Stimulated activated CD8-positive, alpha-beta memory T cell treated with anti-CD3 and anti-CD28 coated beads, Interleukin-4, amount 100 ng/mL, for 4 hours (primary cell): ENCODE data around the gene MAB21L4.
"Not testable (repeated sequence)": the region's sequence is repeated elsewhere in the genome, so short reads cannot be mapped to it uniquely, and the experiment has no call there.

Experiments
- DNase-seq, 2 donors: peaks; one replicate each; pipeline ENCODE4 v3.0.0-alpha.2; 2020; ENCODE audit warnings: low read depth in 2 of 2, low spot score in 1 of 2

The MAB21L4 gene

DNA sequence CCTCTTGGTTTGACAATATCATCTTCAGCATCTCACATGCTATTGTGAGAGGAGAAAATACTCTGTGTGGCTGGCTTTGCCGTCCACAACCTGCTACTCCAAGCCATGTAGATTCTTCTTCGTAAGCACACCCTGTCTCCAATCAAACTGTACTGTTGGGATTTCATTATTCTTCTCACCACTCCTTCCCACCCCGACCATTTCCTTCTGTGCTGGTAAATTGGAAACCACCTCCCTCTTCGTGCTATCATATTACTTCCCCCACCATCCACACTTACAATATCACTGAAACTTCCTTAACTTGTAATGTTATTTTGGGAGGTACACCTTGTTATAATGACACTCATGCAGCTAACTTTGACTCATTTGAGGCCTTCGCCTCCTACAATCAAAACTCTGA is 30.6 kb downstream of the MAB21L4 start:
- no peak for DNase-seq

DNA sequence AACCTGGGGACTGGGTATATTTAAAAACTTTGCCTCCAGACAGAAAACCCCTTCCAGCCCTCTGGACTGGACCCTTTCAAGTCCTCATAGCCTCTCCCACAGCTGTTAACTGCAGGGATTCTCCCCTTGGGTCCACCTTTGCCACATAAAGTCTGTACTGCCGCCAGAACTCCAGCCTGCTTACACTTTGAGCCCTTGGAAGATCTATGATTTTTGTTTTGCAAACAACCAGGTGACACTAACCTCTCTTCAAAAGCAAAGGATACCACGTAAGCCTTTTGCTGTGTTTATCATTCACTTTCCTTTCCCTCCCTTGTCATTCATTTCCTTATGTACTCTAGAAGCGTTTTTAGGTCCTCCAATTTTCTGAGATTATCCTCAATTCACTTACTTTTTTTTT is 31.5 kb downstream of the MAB21L4 start:
- DNase-seq, result no peak

DNA sequence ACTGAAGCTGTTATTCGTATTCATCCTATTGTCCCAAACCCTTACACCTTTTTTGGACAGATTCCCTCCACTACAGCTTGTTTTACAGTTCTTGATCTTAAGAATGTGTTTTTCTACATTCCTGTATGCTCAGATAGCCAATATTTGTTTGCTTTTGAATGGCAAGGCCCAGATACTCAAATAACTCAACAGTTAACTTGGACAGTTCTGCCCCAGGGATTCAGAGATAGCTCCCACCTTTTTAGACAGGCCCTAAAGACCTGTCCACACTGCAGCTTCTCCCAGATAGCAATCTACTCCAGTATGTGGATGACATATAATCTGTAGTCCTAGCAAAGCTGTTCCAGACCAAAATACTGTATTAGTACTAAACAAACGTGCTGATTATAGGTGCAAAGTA is 34.4 kb downstream of the MAB21L4 start:
- DNase-seq, result no peak

DNA sequence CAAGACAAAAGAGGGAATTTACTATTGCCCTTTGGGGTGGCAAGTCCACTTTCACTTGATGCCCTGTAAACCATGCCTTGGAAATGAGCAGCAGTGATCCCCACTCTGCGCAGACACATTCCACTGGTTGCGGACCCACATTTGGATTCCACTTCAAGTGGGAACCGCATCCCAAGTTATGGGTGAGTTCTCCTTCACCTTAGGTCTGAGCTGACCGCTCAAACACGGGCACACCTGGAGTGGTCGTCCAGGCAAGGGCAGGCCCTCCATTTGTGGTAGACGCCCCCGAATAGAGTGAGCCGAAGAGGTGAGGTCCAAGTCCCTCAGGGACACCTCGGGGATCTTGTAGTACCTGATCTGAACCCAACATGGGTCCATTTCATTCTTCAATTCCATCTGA is 37.1 kb downstream of the MAB21L4 start:
- DNase-seq, result no peak

DNA sequence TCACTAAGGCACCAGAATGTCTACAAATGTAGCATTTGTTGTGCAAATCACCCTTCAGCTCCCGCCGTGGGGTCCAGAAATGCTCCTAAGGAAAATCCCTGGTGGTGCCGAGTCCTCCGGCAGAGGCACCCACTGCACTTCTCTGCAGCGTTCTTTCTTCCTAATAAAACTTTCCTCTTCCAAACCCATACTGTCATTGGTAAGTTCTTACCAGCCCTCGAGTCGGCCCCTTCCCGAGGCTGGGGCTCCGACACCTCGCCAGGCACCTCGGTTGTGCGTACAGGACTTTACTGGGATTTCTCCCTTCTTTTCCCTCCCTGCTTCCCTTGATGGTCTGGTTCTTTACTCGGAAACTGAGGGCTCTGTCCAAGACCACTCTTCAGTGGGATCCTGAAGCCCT is 37.6 kb downstream of the MAB21L4 start:
- DNase-seq, result no peak

DNA sequence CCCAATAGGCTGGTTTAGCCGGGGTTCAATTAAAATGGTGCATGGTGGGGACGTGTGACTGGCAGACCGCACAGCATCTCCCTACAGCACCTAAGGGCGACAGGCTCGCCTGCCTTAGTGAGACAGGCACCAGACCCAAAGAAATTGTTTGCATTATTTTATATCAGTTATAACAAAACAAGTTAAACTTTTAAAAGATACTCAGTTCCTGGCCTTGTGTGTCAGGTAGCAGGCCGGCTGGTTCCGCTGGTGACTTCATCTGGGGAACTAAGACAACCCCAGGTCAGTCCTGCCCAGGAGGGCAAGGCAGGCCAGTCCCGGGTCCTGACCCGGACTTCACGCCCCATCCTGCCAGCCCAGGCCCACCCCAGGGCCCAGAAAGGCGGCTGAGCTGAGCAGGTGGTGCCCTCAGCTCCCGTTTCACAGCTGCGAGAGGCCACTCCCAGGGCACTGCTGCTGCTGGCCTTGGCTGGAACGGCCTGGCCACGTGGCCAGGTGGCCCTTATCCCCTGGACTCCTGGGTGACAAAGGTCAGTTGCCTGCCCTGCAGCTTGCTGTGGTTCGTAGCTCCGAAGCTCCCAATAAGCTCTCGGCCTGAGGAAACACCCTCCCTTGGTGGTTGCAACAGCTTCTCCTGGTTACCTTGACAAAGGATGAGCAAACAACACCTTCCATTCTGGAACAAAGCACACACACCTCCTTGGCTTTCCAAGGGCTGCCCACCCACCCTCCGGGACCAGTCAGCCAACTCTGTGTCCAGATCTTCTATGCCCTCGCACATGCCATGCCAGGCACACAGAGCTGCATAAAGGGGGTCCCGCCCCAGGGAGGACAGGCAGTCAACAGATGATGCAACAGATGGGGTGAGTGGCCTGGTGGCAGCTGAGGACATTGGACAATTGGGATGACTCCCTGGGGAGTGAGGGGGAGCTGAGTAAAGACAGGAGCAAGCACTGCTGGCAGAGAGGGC is 38.6 kb downstream of the MAB21L4 start:
- DNase-seq, result no peak

DNA sequence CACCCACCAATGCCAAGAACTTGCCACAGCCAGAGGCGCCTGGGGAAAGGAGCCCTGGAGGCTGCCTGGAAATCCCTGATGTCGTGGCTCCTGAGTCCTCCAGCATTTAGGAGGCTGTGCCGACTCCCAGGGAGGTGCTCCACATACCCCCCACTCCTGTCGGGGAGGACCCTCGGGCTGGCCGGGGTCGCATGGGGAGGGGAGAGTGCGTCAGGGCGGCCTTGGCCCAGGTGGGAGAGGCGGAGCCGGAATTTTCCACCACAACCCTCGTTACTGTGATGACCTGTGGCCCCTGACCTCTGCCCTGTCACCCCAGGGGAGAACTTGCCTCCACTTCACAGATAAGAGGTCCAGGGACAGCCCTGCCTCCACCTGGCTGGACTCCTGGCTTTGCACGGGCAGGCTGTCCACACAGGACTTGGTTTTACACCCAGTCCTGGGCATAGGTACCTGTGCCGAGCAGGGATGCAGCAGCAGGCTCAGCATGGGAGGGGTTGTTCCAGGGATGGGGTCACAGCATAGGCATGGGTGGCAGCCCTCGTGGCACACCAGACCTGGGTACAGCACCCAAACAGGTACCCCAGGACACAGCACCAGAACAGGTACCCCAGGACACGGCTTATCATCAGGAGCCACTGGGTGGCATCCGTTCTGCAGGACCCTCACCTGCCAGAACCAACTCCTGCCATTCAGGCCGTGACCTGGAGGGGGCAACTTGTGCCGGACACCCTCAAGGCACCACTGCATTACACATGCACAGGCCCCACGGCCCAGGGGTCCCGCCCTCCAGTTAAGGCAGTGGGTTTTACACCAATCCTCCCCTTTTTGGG is 39.6 kb downstream of the MAB21L4 start:
- DNase-seq, result no peak

DNA sequence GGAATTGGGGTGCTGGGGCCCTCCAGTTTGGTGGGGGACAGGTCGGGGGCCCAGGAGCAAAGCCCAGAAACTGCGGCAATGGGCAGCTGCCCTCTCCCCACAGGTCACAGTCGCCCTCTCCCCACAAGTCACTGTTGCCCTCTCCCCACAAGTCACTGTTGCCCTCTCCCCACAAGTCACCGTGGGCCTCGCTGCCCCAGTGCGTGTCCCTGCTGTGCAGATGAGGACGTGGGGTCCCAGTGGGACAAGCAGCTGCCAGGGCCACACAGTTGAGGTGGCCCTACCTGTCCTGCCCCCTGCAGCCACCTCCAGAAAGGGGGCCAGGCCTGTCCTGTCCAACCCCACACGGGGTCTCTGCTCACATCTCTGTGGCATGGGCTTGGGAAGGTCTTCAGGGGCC is 40.3 kb downstream of the MAB21L4 start:
- no peak for DNase-seq

DNA sequence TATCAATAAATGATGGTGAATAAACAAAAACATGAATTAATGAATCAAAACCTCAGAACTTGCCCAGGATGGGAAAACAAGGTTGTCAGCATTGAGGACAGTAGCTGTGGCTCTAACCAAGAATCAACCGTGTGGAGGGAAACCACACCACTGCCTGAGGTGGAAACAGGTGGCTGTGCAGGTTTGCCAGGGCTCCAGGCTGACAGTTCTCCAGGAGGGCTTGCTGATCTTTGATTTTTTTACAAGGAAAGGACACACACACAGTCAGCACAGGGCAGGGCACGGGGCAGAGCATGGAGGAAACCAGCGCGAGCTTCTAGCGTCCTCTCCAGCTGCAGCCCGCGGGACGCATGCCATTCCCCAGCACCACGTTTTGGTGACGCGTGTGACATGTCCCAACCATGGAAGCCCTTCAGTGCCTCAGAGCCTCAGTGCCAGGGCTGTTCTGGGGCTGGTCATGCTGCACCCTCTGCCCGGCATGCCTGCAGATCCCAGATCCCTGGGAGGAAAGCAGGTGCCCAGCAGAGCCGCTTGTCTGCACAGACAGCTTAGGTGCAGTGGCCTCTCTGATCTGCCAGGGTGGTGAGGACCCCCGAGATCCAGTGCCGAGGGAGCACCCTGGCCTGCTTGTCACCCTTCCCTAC is 43.2 kb downstream of the MAB21L4 start:
- no peak for DNase-seq

DNA sequence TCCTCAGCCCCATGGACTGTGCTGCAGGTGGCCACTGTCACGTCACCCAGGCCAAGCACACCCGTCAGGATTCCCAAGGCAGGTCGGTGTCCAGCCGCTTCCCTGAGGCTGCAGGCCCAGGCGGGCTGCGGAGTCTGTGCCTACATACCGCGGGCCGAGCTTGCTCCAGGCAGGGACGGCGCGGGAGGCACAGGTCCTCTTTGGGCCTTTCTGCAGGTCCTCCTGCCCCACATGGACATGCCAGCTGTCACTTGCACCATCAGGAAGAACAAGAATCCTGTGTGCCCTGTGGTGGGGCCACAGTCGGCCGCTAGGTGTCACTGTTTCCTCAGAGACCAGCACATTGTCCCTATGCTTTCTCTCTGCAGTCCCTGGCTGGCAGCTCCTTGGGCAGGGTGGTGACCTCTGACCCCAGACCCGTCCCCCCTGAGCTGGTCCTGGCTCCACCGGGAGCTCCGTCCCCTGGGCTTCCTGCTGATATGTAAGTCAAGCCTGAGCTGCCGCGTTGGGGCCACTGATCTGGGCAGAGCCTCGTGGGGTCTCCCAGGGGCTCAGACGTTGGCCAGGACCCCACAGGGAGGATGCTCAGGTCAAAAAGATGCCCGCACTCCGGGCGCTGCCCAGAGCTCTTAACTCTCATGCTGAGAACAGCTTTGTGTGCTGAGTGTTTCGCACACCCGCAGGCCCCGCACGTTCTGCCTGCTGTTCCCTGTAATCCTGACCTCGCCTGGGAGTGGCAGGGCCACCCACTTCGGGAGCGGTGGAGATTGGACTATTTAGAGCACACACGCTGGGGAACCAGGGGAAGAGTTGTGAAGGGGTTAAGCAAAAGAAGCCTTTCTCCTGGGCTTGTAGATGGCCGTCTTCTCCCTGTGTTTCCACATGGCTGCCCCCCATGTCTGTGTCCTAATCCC is 44.6 kb downstream of the MAB21L4 start:
- DNase-seq, result peak; percentile 53 to 80

DNA sequence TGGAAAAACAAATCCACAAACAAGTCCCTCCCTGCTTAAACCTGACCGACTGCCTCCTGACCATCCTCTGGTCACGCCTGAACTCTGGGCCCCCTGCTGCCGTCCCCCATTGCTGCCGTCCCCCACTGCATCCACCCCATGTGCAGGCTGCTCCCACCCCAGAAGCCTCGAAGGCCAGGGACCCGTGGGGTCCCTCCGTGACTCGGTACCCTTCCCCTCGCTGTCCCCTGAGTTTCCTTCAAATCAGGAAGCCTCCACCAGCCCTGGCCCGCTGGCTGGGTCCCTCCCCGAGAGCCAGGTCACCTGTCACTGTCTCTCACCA is 45.2 kb downstream of the MAB21L4 start:
- no peak for DNase-seq

DNA sequence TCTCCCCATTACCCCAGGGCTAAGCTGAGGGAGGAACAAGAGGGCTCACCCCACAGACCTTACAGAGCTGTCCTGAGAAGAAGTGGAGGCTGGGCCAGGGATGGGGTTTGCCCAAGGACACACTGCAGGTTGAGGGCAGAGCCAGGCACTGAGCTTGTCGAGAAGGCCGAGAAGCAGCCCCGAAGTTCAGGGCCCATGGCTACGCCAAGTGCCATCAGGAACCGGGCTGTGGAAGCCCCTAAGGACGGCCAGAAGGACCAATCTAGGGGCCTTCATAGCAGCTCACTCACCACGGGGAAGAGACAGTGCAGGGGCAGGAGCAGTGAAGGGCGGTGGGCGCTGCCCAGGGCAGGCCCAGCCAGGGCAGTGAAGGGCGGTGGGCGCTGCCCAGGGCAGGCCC is 45.9 kb downstream of the MAB21L4 start:
- DNase-seq, result no peak

DNA sequence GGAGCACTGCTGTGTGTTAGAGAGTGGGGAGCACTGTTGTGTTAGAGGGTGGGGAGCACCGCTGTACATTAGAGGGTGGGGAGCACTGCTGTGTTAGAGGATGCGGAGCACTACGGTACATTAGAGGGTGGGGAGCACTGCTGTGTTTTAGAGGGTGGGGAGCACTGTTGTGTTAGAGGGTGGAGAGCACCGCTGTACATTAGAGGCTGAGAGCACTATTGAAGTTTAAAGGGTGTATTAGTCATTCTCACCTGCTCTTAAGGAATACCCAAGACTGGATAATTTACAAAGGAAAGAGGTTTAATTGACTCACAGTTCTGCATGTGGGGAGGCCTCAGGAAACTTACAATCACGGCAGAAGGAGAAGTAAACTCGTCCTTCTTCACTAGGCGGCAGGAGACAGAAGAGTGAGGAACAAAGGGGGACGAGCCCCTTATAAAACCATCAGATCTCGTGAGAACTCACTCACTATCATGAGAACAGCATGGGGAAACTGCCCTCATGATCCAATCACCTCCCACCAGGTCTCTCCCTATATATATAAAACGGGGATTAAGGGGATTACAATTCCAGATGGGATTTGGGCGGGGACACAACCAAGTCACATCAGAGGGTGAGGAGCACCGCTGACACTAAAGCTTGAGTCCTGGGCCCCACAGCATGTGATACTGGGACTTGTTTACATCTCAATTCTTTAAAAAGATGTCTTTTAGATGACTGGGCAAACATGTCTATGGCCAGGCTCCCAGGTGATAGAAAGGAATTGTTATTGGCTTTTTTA is 46.9 kb downstream of the MAB21L4 start:
- no peak for DNase-seq

DNA sequence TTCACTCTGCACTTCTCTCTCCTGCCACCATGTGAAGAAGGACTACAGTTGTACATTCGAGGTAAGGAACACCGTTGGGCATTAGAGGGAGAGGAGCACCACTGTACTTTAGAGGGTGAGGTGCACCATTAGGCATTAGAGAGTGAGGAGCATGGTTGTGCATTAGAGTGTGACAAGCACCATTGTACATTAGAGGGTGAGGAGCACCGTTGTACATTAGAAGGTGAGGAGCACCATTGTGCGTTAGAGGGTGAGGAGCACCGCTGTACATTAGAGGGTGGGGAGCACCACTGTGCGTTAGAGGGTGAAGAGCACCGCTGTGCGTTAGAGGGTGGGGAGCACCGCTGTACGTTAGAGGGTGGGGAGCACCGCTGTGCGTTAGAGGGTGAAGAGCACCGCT is 48.1 kb downstream of the MAB21L4 start:
- no peak for DNase-seq

DNA sequence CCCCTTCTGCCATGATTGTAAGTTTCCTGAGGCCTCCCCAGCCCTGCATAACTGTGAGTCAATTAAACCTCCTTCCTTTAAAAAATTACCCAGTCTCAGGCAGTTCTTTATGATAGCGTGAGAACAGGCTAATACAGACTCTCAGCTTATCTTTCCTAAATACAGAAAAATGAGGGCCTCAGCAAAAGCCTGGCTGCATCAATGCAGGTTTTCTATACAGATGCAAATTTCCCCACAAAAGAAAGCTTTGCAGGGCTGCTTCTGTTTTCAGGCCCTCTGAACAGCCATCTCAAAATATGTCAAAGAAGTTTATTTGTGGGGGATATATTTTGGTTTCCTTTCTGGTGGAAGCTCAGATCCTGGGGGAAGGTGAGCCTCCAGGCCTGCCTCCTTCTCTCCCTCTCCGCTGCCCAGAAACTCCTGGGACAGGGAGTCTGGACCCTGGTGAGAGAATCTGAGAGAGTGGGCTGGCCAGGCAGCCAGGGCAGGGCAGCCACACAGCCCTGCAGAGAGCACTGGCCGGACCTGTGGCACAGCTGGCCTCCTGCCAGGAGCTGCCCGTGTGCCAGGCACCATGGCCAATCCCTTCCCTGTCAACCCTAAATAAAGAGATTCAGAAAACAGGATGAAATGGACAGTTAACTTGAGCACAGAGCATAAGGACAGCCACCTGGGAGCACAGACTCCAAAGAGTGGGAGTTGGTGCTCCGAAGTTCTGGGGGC is 48.9 kb downstream of the MAB21L4 start:
- no peak for DNase-seq

DNA sequence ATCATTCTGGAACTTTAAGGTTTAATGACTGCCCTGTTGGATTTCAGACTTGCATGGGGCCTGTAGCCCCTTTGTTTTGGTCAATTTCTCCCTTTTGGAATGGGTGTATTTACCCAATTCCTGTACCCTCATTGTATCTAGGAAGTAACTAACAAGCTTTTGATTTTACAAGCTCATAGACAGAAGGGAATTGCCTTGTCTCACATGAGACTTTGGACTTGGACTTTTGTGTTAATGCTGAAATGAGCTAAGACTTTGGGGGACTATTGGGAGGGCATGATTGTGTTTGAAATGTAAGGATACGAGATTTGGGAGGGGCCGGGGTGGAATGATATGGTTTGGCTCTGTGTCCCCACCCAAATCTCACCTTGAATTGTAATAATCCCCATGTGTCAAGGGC is 49.6 kb downstream of the MAB21L4 start:
- not testable (repeated sequence) for DNase-seq

DNA sequence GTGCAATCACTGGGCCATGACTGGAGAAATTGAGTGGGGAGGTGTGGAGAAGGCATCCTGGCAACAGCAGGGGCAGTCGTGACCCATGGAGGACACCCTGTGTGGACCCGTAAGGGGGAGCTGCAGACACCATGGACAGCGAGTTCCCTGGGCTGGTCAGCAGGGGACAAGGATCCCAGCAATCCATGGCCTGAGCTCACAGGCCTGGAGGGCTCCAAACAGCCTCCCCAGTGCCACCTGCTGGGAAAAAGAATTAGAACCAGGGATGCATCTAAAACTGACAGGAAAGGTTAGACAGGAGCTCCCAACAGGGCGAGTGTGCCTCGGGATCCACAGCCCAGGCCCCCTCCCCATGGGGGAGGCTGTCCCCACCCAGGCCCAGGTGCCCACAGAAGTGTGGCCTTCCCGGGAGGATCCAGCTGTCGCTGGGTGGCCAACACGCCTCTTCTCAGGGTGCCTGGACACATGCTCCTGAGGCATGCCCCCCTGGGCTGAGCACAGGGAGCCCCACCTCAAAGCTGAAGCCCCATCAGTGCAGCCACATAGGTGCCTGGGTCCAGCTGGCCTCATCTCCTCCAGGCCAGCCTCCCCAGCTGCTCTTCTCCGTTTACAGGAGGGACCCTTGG is 55.4 kb downstream of the MAB21L4 start:
- DNase-seq, result no peak

DNA sequence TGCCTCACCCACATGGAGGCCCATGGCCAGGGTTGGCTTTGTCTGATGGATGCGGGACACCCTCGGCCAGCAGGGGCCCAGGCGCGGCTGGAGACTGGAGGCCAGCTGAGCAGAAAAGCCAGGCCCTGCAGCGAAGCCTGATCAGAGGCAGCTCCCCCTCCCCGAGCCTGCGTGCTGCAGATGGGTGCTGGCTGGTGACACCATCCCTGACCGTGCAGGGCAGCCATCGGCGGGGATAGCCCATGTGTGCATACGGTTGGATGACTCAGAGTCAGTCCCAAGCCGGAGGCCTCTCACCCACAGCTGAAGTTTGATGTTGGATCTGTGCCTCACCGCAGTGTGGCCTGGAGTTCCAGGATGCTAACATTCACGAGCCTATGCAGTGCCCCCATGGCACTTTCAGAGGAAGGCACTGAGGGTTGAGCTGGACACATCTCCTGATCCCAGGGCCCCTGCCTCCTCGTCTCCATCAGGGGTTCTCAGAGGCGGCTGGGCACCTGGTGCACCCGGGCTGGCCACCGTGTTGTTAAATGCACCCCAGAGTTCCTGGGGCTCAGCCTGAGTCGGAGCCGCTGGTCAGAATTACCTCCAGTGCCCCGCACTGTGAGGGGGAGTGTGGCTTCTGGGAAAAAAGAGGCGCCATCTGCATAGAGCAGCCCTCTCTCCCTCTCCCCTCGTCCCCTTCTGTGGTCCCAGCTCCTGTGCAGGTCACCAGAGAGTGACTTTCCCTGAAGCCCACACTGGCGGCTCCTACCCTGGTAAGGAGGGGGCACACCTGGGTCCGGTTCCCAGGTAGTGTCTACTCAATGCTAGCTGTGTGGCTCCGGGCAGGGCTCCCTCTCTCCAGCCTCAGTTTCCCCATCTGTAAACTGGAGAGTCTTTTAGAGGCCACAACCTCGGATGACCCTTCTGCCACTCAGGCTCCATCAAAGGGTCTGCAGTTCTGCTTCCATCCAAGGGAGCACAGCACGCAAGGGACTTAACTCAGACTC is 56.5 kb downstream of the MAB21L4 start:
- no peak for DNase-seq
